Uterus (tissue), 2 donors: ENCODE measurements around the gene UNC79.

Source experiments
- CTCF ChIP-seq, 4 experiments: fragments of 200-600 bp in 2 of 4; fragments of 450-650 bp in 2 of 4; sonication (generic) in 2 of 4; IDR thresholded peaks; one replicate each; pipeline ENCODE4 v1.5.1; 2016 to 2019; ENCODE audit warnings: antibody characterized with exemption in 4 of 4, mild to moderate bottlenecking in 2 of 4, moderate library complexity in 1 of 4
- POLR2A ChIP-seq, 2 donors: fragments of 450-650 bp; IDR thresholded peaks; one replicate each; pipeline ENCODE4 v1.6.1; 2016; ENCODE audit warnings: antibody characterized with exemption in 2 of 2, mild to moderate bottlenecking in 1 of 2, moderate library complexity in 1 of 2

DNA sequence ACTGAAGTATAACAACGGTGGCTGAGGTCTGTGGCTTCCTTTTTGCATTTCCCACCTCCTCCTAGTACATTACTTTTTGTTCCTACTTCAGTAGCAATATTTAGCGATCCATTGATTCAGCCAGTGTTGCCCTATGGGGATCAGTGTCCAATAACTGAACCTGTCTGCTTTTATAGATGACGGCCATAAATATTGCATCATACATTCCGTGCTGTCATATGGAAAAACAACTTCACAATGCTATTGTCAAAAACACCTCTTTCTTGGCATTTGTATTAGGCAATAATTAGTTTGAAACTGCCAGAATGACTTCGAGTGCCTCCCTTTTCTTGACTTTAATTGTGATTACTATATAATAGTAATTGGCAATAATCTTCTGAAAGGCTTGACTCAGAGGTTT is 208.1 kb downstream of the UNC79 start:
- TF ChIP-seq POLR2A (IDR thresholded peaks at IDR 0.05) (no peak), CTCF (IDR thresholded peaks at IDR 0.05) (no peak)
